SK-N-SH (cell line): ENCODE results near the gene SUGT1. TPM values are rescaled to one million over a fixed set of nuclear protein-coding genes. Genes with fewer than 3 reads are reported as not detected.

Experiments used
- CTCF ChIA-PET: fragments of 300-600, 350-600 bp; formaldehyde crosslinking; extraction: SDS; loops from one replicate; lab custom pipeline; 2021; lab: Yijun Ruan, JAX
- POLR2A ChIA-PET: fragments of 350-600 bp; sonication (Branson Sonifier 250); formaldehyde crosslinking; extraction: SDS; loops from one replicate; lab custom pipeline; 2020; ENCODE audit warnings: antibody characterized with exemption, inconsistent platforms; lab: Yijun Ruan, JAX
- DNase-seq: peaks from one replicate; pipeline ENCODE4 v3.0.0; 2012
- H2AFZ ChIP-seq: fragments of 200-600 bp; sonication (generic); 2 replicates; pipeline ENCODE4 v1.8.1; 2016; ENCODE audit warnings: antibody characterized with exemption, mild to moderate bottlenecking, low read depth
- H3F3A ChIP-seq: fragments of 200-600 bp; sonication (generic); replicated peaks from 2 replicates; pipeline ENCODE3; 2016; ENCODE audit warnings: antibody characterized with exemption, mild to moderate bottlenecking; ENCODE audit not compliant: insufficient read depth
- H3K27ac ChIP-seq, 2 experiments: fragments of 200-500 bp in 1 of 2; fragments of 200-600 bp in 1 of 2; sonication (Bioruptor generic) in 1 of 2; sonication (generic), shearing (Covaris generic) in 1 of 2; 2 replicates each; pipeline versions ENCODE4 v1.5.1 to v1.6.1; 2014 to 2016; ENCODE audit warnings: low read depth in 2 of 2, inconsistent platforms in 1 of 2, low read length in 1 of 2, mild to moderate bottlenecking in 1 of 2, mixed read lengths in 1 of 2
- H3K27me3 ChIP-seq: fragments of 200-600 bp; sonication (generic), shearing (Covaris generic); 2 replicates; pipeline ENCODE4 v1.6.1; 2016; ENCODE audit warnings: mixed run types; ENCODE audit not compliant: insufficient read depth
- H3K36me3 ChIP-seq, 2 experiments: fragments of 200-500 bp in 1 of 2; fragments of 200-600 bp in 1 of 2; sonication (Bioruptor generic) in 1 of 2; sonication (generic) in 1 of 2; replicated peaks in 1 of 2; 2 replicates each; pipeline versions ENCODE3 to v1.5.1; 2014 to 2016; ENCODE audit warnings: low read length in 1 of 2, mild to moderate bottlenecking in 1 of 2; ENCODE audit not compliant: insufficient read depth in 2 of 2, control insufficient read depth in 1 of 2
- H3K4me1 ChIP-seq, 2 experiments: fragments of 200-500 bp in 1 of 2; fragments of 200-600 bp in 1 of 2; sonication (Bioruptor generic) in 1 of 2; sonication (generic), shearing (Covaris generic) in 1 of 2; 2 replicates each; pipeline versions ENCODE4 v1.5.1 to v1.6.1; 2014 to 2016; ENCODE audit warnings: low read depth in 1 of 2, low read length in 1 of 2, mixed run types in 1 of 2; ENCODE audit not compliant: insufficient read depth in 2 of 2, control insufficient read depth in 1 of 2
- H3K4me2 ChIP-seq: fragments of 200-600 bp; sonication (generic), shearing (Covaris generic); 2 replicates; pipeline ENCODE4 v1.6.1; 2017; ENCODE audit warnings: mixed run types
- H3K4me3 ChIP-seq, 2 experiments: fragments of 200-500 bp in 1 of 2; fragments of 200-600 bp in 1 of 2; sonication (Bioruptor generic) in 1 of 2; sonication (generic), shearing (Covaris generic) in 1 of 2; 2 replicates each; pipeline versions ENCODE4 v1.5.1 to v1.8.1; 2014 to 2016; ENCODE audit warnings: low read depth in 2 of 2, inconsistent platforms in 1 of 2, low read length in 1 of 2, mild to moderate bottlenecking in 1 of 2, mixed read lengths in 1 of 2, moderate library complexity in 1 of 2
- H3K79me2 ChIP-seq: fragments of 200-600 bp; sonication (generic); 2 replicates; pipeline ENCODE4 v1.8.1; 2017; ENCODE audit warnings: mild to moderate bottlenecking; ENCODE audit not compliant: insufficient read depth
- H3K9ac ChIP-seq: fragments of 200-600 bp; sonication (generic); 2 replicates; pipeline ENCODE4 v1.6.1; 2017; ENCODE audit warnings: mixed run types
- H3K9me2 ChIP-seq: fragments of 200-600 bp; sonication (generic); 2 replicates; pipeline ENCODE4 v1.6.1; 2017; ENCODE audit warnings: mixed run types
- H3K9me3 ChIP-seq: fragments of 200-600 bp; sonication (generic); 2 replicates; pipeline ENCODE4 v1.6.1; 2017; ENCODE audit warnings: mixed run types, mild to moderate bottlenecking, moderate library complexity
- H4K20me1 ChIP-seq: fragments of 200-600 bp; sonication (generic); 2 replicates; pipeline ENCODE4 v1.6.1; 2017; ENCODE audit warnings: mild to moderate bottlenecking, mixed run types; ENCODE audit not compliant: insufficient read depth
- CHD2 ChIP-seq: fragments of 150-350 bp; IDR thresholded peaks from 2 replicates; pipeline ENCODE4 v1.6.1; 2018; ENCODE audit warnings: low read length; ENCODE audit not compliant: partially characterized antibody
- EP300 ChIP-seq, 2 experiments: IDR thresholded peaks; 2 replicates each; pipeline versions ENCODE4 v1.4.0 to v1.6.1; 2012; ENCODE audit warnings: borderline replicate concordance in 1 of 2, low read depth in 1 of 2, low read length in 1 of 2
- EZH2phosphoT487 ChIP-seq: fragments of 200-600 bp; sonication (generic); IDR thresholded peaks from 2 replicates; pipeline ENCODE4 v1.6.1; 2017; ENCODE audit warnings: low read depth, mixed run types, mild to moderate bottlenecking, antibody characterized with exemption, moderate library complexity, borderline replicate concordance
- FOXJ3 ChIP-seq: sonication (generic); formaldehyde crosslinking; IDR thresholded peaks from 2 replicates; pipeline ENCODE4 v1.5.1; 2020; ENCODE audit warnings: mild to moderate bottlenecking, missing genetic modification reagents
- GABPA ChIP-seq: IDR thresholded peaks from 2 replicates; pipeline ENCODE4 v1.4.0; 2012; ENCODE audit warnings: low read depth, mild to moderate bottlenecking
- GATA2 ChIP-seq: sonication (generic); formaldehyde crosslinking; IDR thresholded peaks from 2 replicates; pipeline ENCODE4 v1.5.0; 2020; ENCODE audit warnings: mild to moderate bottlenecking, missing genetic modification reagents
- JUND ChIP-seq: IDR thresholded peaks from 2 replicates; pipeline ENCODE4 v1.4.0; 2012
- MXI1 ChIP-seq: IDR thresholded peaks from 2 replicates; pipeline ENCODE4 v1.6.1; 2012; ENCODE audit warnings: mild to moderate bottlenecking, low read depth, low read length, improper control_type of control experiment
- NFIC ChIP-seq: IDR thresholded peaks from 2 replicates; pipeline ENCODE4 v1.4.0; 2012; ENCODE audit warnings: borderline replicate concordance
- POLR2AphosphoS5 ChIP-seq: IDR thresholded peaks from 2 replicates; pipeline ENCODE4 v1.6.1; 2012; ENCODE audit warnings: low read depth, low read length
- REST ChIP-seq: IDR thresholded peaks from 2 replicates; pipeline ENCODE4 v1.6.1; 2012; ENCODE audit warnings: mild to moderate bottlenecking, low read depth, low read length, moderate library complexity
- RFX5 ChIP-seq: IDR thresholded peaks from 2 replicates; pipeline ENCODE4 v1.6.1; 2012; ENCODE audit warnings: mild to moderate bottlenecking, improper control_type of control experiment, low read length
- RXRA ChIP-seq: IDR thresholded peaks from 2 replicates; pipeline ENCODE4 v1.4.0; 2012; ENCODE audit warnings: low read depth, mild to moderate bottlenecking, borderline replicate concordance
- SMC3 ChIP-seq: IDR thresholded peaks from 2 replicates; pipeline ENCODE4 v1.6.1; 2012; ENCODE audit warnings: low read depth, low read length, improper control_type of control experiment
- TAF1 ChIP-seq: IDR thresholded peaks from 2 replicates; pipeline ENCODE4 v1.6.1; 2012; ENCODE audit warnings: low read depth, mild to moderate bottlenecking, low read length, moderate library complexity, borderline replicate concordance
- WGBS: methylation state at CpG from one replicate; pipeline ENCODE4 v1.1.6; 2017; ENCODE audit warnings: low lambda C conversion rate; 5-methylcytosine and 5-hydroxymethylcytosine counted together
- polyA plus RNA-seq, 3 experiments: library from polyadenylated mRNA; depleted of rRNA; stranded (reverse); fragments of >200 nt; gene quantifications; 2 replicates each; pipeline ENCODE4 v1.2.3, GENCODE V29; 2012
- TF ChIP-seq, protein P1 (sequence below): IDR thresholded peaks from 2 replicates; pipeline ENCODE4 v1.4.0; 2012; ENCODE audit warnings: low read depth, borderline replicate concordance
- TF ChIP-seq, protein P2 (sequence below): IDR thresholded peaks from 2 replicates; pipeline ENCODE4 v1.4.0; 2012; ENCODE audit warnings: low read depth
- TF ChIP-seq, protein P3 (sequence below): fragments of 200-600 bp; sonication (generic); IDR thresholded peaks from 2 replicates; pipeline ENCODE4 v1.6.1; 2017; ENCODE audit warnings: antibody characterized with exemption, mild to moderate bottlenecking, moderate library complexity
- TF ChIP-seq, protein P4 (sequence below): fragments of 150-350 bp; IDR thresholded peaks from 2 replicates; pipeline ENCODE4 v1.6.1; 2017; ENCODE audit warnings: antibody characterized with exemption, low read length, low read depth, borderline replicate concordance

SUGT1 gene
- polyA plus RNA-seq, 1 of the 3 experiments (the other 2 are of a cell fraction): 18.6 TPM

DNA sequence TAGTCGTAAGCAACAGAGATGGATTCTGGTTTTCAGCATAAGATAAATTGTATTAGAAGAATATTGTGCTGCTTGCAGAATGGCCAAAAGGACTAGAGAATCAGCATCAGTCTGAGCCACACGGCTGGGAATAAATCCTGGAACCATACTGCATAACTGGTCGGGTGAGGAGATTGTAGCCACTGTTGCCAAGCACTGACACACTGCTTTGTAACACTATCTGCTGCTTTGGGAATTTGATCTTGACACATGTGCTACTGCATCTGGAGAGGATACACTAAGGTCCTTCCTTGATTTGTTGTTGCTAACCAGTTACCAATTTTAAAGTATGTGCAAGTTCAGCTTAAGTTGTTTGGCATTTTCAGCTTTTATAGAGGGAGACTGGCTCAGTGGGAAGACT, 8.5 kb upstream of the SUGT1 start:
- TF ChIP-seq, protein P1, sequence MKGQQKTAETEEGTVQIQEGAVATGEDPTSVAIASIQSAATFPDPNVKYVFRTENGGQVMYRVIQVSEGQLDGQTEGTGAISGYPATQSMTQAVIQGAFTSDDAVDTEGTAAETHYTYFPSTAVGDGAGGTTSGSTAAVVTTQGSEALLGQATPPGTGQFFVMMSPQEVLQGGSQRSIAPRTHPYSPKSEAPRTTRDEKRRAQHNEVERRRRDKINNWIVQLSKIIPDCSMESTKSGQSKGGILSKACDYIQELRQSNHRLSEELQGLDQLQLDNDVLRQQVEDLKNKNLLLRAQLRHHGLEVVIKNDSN: no peak
- TF ChIP-seq TAF1 (no peak), JUND (no peak), POLR2AphosphoS5 (no peak), SMC3 (no peak), NFIC (no peak), RXRA (no peak), EP300 (IDR thresholded peaks at IDR 0.05; ENCODE audit: borderline replicate concordance in 1 of 2, low read depth in 1 of 2, low read length in 1 of 2) (no peak), GABPA (no peak)
- TF ChIP-seq, protein P2, sequence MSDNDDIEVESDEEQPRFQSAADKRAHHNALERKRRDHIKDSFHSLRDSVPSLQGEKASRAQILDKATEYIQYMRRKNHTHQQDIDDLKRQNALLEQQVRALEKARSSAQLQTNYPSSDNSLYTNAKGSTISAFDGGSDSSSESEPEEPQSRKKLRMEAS: no peak
- TF ChIP-seq, protein P3, sequence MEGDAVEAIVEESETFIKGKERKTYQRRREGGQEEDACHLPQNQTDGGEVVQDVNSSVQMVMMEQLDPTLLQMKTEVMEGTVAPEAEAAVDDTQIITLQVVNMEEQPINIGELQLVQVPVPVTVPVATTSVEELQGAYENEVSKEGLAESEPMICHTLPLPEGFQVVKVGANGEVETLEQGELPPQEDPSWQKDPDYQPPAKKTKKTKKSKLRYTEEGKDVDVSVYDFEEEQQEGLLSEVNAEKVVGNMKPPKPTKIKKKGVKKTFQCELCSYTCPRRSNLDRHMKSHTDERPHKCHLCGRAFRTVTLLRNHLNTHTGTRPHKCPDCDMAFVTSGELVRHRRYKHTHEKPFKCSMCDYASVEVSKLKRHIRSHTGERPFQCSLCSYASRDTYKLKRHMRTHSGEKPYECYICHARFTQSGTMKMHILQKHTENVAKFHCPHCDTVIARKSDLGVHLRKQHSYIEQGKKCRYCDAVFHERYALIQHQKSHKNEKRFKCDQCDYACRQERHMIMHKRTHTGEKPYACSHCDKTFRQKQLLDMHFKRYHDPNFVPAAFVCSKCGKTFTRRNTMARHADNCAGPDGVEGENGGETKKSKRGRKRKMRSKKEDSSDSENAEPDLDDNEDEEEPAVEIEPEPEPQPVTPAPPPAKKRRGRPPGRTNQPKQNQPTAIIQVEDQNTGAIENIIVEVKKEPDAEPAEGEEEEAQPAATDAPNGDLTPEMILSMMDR: no peak
- no peaks in the 10 kb centered on the region for H3K27me3 ChIP-seq
- no peaks in the 10 kb centered on the region for H3K9me3 ChIP-seq
- H3K9me2 ChIP-seq: no peaks in the 10 kb centered on the region
- ChIA-PET POLR2A (interaction anchor here (0.9 kb wide), 2 partner anchors 9 kb away, joined by 3 read pairs; partner anchors contain the start of gene SUGT1), CTCF (interaction anchor here (0.6 to 1.2 kb wide), 2 partner anchors 8 to 319 kb away, joined by 3 read pairs; partner anchors contain the start of gene SUGT1)
- no peak overlapping the region for H3K27ac ChIP-seq
- 73% methylated on average over 3 of the region's 3 CpGs for WGBS
- H2AFZ ChIP-seq: no peak overlapping the region
- H3K9ac ChIP-seq: no peak overlapping the region
- H3K79me2 ChIP-seq: peaks cover 4% of the 10 kb centered on the region; the same call in 1 of the 2 replicates
- no peaks in the 10 kb centered on the region for H4K20me1 ChIP-seq
- no peaks in the 10 kb centered on the region for H3F3A ChIP-seq
- no peak overlapping the region for H3K4me2 ChIP-seq
- H3K4me1 ChIP-seq: no peaks in the 10 kb centered on the region
- DNase-seq: no peak
- H3K4me3 ChIP-seq: no peak overlapping the region
- peaks cover 4 to 18% of the 10 kb centered on the region in 2 experiments for H3K36me3 ChIP-seq

- POLR2A ChIA-PET: no interaction called here
- TF ChIP-seq, protein P4, sequence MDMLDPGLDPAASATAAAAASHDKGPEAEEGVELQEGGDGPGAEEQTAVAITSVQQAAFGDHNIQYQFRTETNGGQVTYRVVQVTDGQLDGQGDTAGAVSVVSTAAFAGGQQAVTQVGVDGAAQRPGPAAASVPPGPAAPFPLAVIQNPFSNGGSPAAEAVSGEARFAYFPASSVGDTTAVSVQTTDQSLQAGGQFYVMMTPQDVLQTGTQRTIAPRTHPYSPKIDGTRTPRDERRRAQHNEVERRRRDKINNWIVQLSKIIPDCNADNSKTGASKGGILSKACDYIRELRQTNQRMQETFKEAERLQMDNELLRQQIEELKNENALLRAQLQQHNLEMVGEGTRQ: no peak
- TF ChIP-seq RFX5: no peak
- no peak for TF ChIP-seq GATA2
- TF ChIP-seq FOXJ3 (CRISPR knock-in tag): no peak
- TF ChIP-seq, protein P2: no peak
- TF ChIP-seq SMC3: no peak
- TF ChIP-seq GABPA: no peak
- TF ChIP-seq, protein P1: no peak
- no peak for TF ChIP-seq CHD2
- TF ChIP-seq MXI1: no peak
- TF ChIP-seq EZH2phosphoT487: no peak
- no peak for TF ChIP-seq EP300 (IDR thresholded peaks at IDR 0.05; ENCODE audit: borderline replicate concordance in 1 of 2, low read depth in 1 of 2, low read length in 1 of 2)
- no peak for TF ChIP-seq REST
Measured at GRCh38 chr13:52646967-52647366, 5.7 kb upstream of the SUGT1 start.

More at GRCh38 chr13:52646967-52647366, 5.7 kb upstream of the SUGT1 start:
- no peak overlapping the region for H3K9ac ChIP-seq
- H3K4me2 ChIP-seq: no peak overlapping the region
- no peaks in the 10 kb centered on the region for H3K9me2 ChIP-seq
- no peaks in the 10 kb centered on the region for H3K9me3 ChIP-seq
- no peak for DNase-seq
- no peak overlapping the region for H3K27ac ChIP-seq
- peaks cover 33% of the 10 kb centered on the region for H3K79me2 ChIP-seq
- H3K4me1 ChIP-seq: peaks cover 0 to 6% of the 10 kb centered on the region in 2 experiments; a peak in 2 of 4 replicates
- peaks cover 16 to 17% of the 10 kb centered on the region in 2 experiments for H3K36me3 ChIP-seq
- H2AFZ ChIP-seq: no peak overlapping the region
- CTCF ChIA-PET: no interaction called here
- no peaks in the 10 kb centered on the region for H3K27me3 ChIP-seq
- H3F3A ChIP-seq: peaks cover 3% of the 10 kb centered on the region
- H4K20me1 ChIP-seq: no peaks in the 10 kb centered on the region
- H3K4me3 ChIP-seq: no peak overlapping the region
